HG03575 (cell line): Measurements from ENCODE around the gene ADGRL1.

ENCODE experiments used
- ATAC-seq: cut with Tn5 transposase; IDR thresholded peaks from one replicate; pipeline ENCODE4 v1.9.1; 2021; ENCODE audit not compliant: unreplicated experiment, insufficient number of reproducible peaks, low FRiP score; ENCODE audit errors: extremely low read depth

Gene ADGRL1

DNA sequence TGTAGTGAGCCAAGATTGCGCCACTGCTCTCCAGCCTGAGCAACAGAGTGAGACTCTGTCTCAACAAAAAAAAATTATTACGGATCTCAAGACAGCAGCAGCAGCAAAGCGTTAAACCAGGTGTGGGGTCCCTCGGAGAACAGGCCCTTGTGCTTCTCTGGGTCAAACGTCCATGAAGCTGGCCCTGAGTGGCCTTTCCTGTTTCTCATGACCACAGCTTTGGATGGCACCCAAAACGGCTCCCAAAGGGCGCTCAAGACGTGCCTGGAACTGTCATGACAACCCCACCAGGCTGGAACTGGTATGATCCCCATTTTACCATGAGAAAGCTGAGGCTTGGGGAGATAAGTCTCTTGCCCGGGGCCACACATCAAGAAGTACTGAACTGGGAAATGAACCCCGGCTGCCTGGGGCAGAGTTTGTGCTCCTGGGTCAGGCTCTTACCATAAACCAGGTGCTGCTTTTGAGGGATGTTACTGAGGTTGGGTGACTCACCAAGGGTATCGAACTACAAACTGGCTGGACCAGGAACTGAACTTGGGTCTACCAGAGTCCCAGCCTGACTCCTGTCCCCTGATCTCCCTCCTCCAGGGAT, 103.8 kb downstream of the ADGRL1 start:
- no peak for ATAC-seq

DNA sequence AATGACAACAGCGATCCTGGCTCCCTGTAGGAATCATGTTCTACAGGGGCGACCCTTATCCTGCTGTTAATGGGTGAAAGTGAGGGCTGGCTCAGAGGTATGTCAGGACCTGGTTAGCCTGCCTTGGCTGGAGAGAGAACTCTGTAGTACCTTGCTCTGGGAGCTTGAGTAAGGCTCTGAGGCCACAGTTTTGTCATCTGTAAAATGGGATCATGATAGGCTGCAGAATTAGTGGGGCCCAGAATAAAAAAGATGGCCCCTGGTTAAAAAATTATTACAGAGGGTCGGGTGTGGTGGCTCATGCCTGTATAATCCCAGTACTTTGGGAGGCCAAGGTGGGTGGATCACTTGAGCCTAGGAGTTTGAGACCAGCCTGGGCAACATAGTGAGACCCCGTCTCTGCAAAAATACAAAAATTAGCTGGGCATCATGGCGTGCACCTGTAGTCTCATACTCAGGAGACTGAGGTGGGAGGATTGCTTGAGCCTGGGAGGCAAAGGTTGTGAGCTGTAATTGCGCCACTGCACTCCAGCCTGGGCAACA, 104.9 kb downstream of the ADGRL1 start:
- no peak for ATAC-seq
